ENCODE measurements around the gene HPX.

HPX gene

GRCh38 chr11:6437423-6437822 is 3.4 kb downstream of the HPX start:
- Histone ChIP-seq H3K4me3 (ENCODE audit: low read depth, low read length) (no peak overlapping the region), H3K27me3 (ENCODE audit: control insufficient read depth, insufficient read depth, low read length) (no peaks in the 10 kb centered on the region), H3K4me1 (ENCODE audit: control insufficient read depth, insufficient read depth, low read length) (peaks cover 2% of the 10 kb centered on the region), H3K9ac (ENCODE audit: low read depth, low read length) (no peak overlapping the region), H3K9me3 (ENCODE audit: control insufficient read depth, insufficient read depth, low read length) (no peaks in the 10 kb centered on the region), H3K36me3 (ENCODE audit: control insufficient read depth, insufficient read depth, low read length) (no peaks in the 10 kb centered on the region)

DNA sequence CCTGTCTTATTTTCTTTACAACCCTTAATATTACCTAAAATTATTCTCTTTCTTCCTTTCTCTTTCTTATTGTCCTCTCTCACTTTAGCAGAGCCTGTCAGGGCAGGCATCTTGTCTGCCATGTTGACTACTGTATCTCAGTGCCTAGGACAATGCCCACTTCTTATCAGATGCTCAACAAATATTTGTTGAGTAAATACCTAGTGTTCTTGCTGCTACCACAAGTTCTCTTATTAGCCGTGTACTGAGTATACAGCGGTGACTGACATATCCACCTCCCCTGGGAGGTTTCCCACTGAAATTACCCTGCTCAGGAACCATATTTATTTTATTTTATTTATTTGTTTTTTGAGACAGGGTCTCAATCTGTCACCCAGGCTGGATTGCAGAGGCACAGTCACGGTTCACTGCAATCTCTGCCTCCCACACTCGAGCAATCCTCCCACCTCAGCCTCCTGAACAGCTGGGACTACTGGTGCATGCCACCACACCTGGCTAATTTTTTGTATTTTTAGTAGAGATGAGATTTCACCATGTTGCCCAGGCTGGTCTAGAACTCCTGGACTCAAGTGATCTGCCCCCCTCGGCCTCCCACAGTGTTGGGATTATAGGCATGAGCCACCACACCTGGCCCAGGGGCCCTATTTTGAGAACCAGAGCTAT is 6.7 kb downstream of the HPX start:
- H3K9me3 ChIP-seq (ENCODE audit: control insufficient read depth, insufficient read depth, low read length): no peaks in the 10 kb centered on the region
- H3K4me1 ChIP-seq (ENCODE audit: control insufficient read depth, insufficient read depth, low read length): peaks cover under 1% of the 10 kb centered on the region
- no peak overlapping the region for H3K9ac ChIP-seq (ENCODE audit: low read depth, low read length)
- no peak overlapping the region for H3K4me3 ChIP-seq (ENCODE audit: low read depth, low read length)
- no peaks in the 10 kb centered on the region for H3K36me3 ChIP-seq (ENCODE audit: control insufficient read depth, insufficient read depth, low read length)
- H3K27me3 ChIP-seq (ENCODE audit: control insufficient read depth, insufficient read depth, low read length): no peaks in the 10 kb centered on the region

DNA sequence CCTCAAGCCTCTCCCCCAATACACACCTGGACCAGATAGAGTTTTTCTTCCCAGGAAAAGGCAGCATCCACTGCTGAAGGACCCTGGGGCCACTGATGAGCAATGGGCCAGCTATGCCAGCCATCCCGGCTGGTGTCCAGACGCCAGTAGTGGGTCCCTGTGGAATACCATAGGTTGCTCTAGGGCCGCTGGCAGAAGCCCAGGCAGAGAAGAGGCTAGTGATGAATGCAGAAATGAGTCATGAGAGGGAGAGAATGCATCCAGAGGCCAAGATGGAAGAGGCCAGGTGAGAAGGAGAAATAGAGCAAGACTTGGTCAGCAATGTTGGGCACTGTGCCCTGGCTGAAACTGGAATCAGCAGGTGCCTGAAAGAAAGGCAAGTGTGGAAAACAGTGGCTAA is 8.9 kb downstream of the HPX start:
- Histone ChIP-seq H3K9ac (ENCODE audit: low read depth, low read length) (no peak overlapping the region), H3K36me3 (ENCODE audit: control insufficient read depth, insufficient read depth, low read length) (no peaks in the 10 kb centered on the region), H3K4me1 (ENCODE audit: control insufficient read depth, insufficient read depth, low read length) (no peaks in the 10 kb centered on the region), H3K9me3 (ENCODE audit: control insufficient read depth, insufficient read depth, low read length) (no peaks in the 10 kb centered on the region), H3K27me3 (ENCODE audit: control insufficient read depth, insufficient read depth, low read length) (no peaks in the 10 kb centered on the region), H3K4me3 (ENCODE audit: low read depth, low read length) (no peak overlapping the region)

DNA sequence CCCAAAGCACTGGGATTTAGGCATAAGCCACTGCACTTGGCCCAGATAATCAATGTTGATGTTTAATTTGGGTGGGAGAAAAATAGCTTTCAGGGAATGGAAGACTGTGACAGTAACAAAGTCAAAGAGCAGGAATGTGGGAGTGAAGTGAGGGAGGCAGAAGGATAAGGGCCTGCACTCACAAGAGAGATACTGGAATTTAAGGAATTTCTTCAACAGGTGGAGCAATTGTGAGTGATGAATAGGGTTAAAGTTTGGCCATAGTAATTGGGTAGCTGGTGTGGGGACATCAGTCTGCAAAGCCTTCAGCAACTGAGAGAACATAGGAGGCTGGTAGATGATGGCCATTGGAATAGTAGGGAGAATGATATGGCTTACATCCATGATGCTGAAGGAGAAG is 13.3 kb downstream of the HPX start:
- no peaks in the 10 kb centered on the region for H3K36me3 ChIP-seq (ENCODE audit: control insufficient read depth, insufficient read depth, low read length)
- H3K9me3 ChIP-seq (ENCODE audit: control insufficient read depth, insufficient read depth, low read length): no peaks in the 10 kb centered on the region
- H3K9ac ChIP-seq (ENCODE audit: low read depth, low read length): no peak overlapping the region
- peaks cover 15% of the 10 kb centered on the region for H3K27me3 ChIP-seq (ENCODE audit: control insufficient read depth, insufficient read depth, low read length)
- H3K4me3 ChIP-seq (ENCODE audit: low read depth, low read length): no peak overlapping the region
- no peaks in the 10 kb centered on the region for H3K4me1 ChIP-seq (ENCODE audit: control insufficient read depth, insufficient read depth, low read length)

- H3K9ac ChIP-seq (ENCODE audit: low read depth, low read length): no peak overlapping the region
- H3K36me3 ChIP-seq (ENCODE audit: control insufficient read depth, insufficient read depth, low read length): no peaks in the 10 kb centered on the region
- no peaks in the 10 kb centered on the region for H3K9me3 ChIP-seq (ENCODE audit: control insufficient read depth, insufficient read depth, low read length)
- H3K4me1 ChIP-seq (ENCODE audit: control insufficient read depth, insufficient read depth, low read length): peaks cover 3% of the 10 kb centered on the region
- peaks cover 32% of the 10 kb centered on the region for H3K27me3 ChIP-seq (ENCODE audit: control insufficient read depth, insufficient read depth, low read length)
- no peak overlapping the region for H3K4me3 ChIP-seq (ENCODE audit: low read depth, low read length)
These were observed 20.1 kb downstream of the HPX start for GRCh38 chr11:6420677-6421076.

GRCh38 chr11:6419009-6419631 is 21.7 kb downstream of the HPX start, which contains the start of gene APBB1:
TSS of gene APBB1 (minus strand) at chr11:6419094. CDS start at chr11:6411347, 7,747 bp downstream.
- Histone ChIP-seq H3K9ac (ENCODE audit: low read depth, low read length) (no peak within 1 kb of the TSS), H3K9me3 (ENCODE audit: control insufficient read depth, insufficient read depth, low read length) (no peaks in the 10 kb centered on the region), H3K27me3 (ENCODE audit: control insufficient read depth, insufficient read depth, low read length) (peaks cover 30% of the 10 kb centered on the region), H3K4me3 (ENCODE audit: low read depth, low read length) (peak within 1 kb of the TSS; percentile 66), H3K4me1 (ENCODE audit: control insufficient read depth, insufficient read depth, low read length) (peaks cover 3% of the 10 kb centered on the region), H3K36me3 (ENCODE audit: control insufficient read depth, insufficient read depth, low read length) (no peaks in the 10 kb centered on the region)

- no peak overlapping the region for H3K9ac ChIP-seq (ENCODE audit: low read depth, low read length)
- no peaks in the 10 kb centered on the region for H3K9me3 ChIP-seq (ENCODE audit: control insufficient read depth, insufficient read depth, low read length)
- H3K27me3 ChIP-seq (ENCODE audit: control insufficient read depth, insufficient read depth, low read length): peaks cover 28% of the 10 kb centered on the region
- peak overlapping the region; percentile 66 for H3K4me3 ChIP-seq (ENCODE audit: low read depth, low read length)
- H3K4me1 ChIP-seq (ENCODE audit: control insufficient read depth, insufficient read depth, low read length): peaks cover 3% of the 10 kb centered on the region
- H3K36me3 ChIP-seq (ENCODE audit: control insufficient read depth, insufficient read depth, low read length): no peaks in the 10 kb centered on the region
These were observed 22.2 kb downstream of the HPX start for GRCh38 chr11:6418557-6419008.

DNA sequence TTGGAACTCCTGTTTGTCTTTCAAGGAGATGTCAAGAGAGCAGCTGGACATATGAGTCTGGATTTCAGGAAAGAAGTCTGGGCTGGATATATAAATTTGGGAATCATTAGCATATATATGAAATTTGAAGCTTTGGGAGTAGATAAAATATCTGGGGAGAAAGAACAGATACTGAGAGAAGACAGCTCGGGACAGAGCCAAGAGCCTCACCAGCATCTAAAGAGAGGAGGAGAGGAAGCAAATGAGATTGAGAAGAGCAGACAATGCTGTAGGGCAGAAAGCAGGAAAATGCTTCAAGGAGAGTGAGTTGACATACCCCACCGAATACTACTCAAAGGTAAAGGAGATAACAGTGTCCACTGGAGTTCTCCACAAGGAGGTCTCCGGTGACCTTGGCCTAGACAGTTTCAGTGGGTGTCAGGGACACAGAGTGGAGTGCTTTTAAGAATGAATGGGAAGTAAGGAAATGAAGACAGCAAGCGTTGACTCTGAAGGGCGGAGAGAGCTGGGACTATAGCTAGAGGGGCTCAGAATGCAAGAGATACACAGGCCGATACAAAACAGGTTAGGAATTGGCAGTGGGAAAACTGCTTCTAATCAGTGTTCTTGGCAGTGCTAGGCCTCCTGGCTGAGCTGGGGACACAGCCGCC is 22.8 kb downstream of the HPX start:
- Histone ChIP-seq H3K9ac (ENCODE audit: low read depth, low read length) (no peak overlapping the region), H3K4me1 (ENCODE audit: control insufficient read depth, insufficient read depth, low read length) (peaks cover 3% of the 10 kb centered on the region), H3K4me3 (ENCODE audit: low read depth, low read length) (peak overlapping the region; percentile 66), H3K27me3 (ENCODE audit: control insufficient read depth, insufficient read depth, low read length) (peaks cover 23% of the 10 kb centered on the region), H3K9me3 (ENCODE audit: control insufficient read depth, insufficient read depth, low read length) (no peaks in the 10 kb centered on the region), H3K36me3 (ENCODE audit: control insufficient read depth, insufficient read depth, low read length) (no peaks in the 10 kb centered on the region)

GRCh38 chr11:6415797-6416196 is 25.0 kb downstream of the HPX start:
- H3K4me1 ChIP-seq (ENCODE audit: control insufficient read depth, insufficient read depth, low read length): peaks cover 3% of the 10 kb centered on the region
- H3K4me3 ChIP-seq (ENCODE audit: low read depth, low read length): no peak overlapping the region
- peaks cover 15% of the 10 kb centered on the region for H3K27me3 ChIP-seq (ENCODE audit: control insufficient read depth, insufficient read depth, low read length)
- no peak overlapping the region for H3K9ac ChIP-seq (ENCODE audit: low read depth, low read length)
- no peaks in the 10 kb centered on the region for H3K36me3 ChIP-seq (ENCODE audit: control insufficient read depth, insufficient read depth, low read length)
- H3K9me3 ChIP-seq (ENCODE audit: control insufficient read depth, insufficient read depth, low read length): no peaks in the 10 kb centered on the region

GRCh38 chr11:6414874-6415328 is 25.9 kb downstream of the HPX start:
- no peaks in the 10 kb centered on the region for H3K9me3 ChIP-seq (ENCODE audit: control insufficient read depth, insufficient read depth, low read length)
- H3K9ac ChIP-seq (ENCODE audit: low read depth, low read length): no peak overlapping the region
- H3K4me1 ChIP-seq (ENCODE audit: control insufficient read depth, insufficient read depth, low read length): peaks cover 3% of the 10 kb centered on the region
- no peak overlapping the region for H3K4me3 ChIP-seq (ENCODE audit: low read depth, low read length)
- peaks cover 7% of the 10 kb centered on the region for H3K27me3 ChIP-seq (ENCODE audit: control insufficient read depth, insufficient read depth, low read length)
- H3K36me3 ChIP-seq (ENCODE audit: control insufficient read depth, insufficient read depth, low read length): peaks cover 2% of the 10 kb centered on the region

GRCh38 chr11:6413791-6414201 is 27.0 kb downstream of the HPX start:
- H3K27me3 ChIP-seq (ENCODE audit: control insufficient read depth, insufficient read depth, low read length): no peaks in the 10 kb centered on the region
- no peak overlapping the region for H3K9ac ChIP-seq (ENCODE audit: low read depth, low read length)
- H3K4me1 ChIP-seq (ENCODE audit: control insufficient read depth, insufficient read depth, low read length): peaks cover 3% of the 10 kb centered on the region
- H3K4me3 ChIP-seq (ENCODE audit: low read depth, low read length): no peak overlapping the region
- no peaks in the 10 kb centered on the region for H3K9me3 ChIP-seq (ENCODE audit: control insufficient read depth, insufficient read depth, low read length)
- peaks cover 2% of the 10 kb centered on the region for H3K36me3 ChIP-seq (ENCODE audit: control insufficient read depth, insufficient read depth, low read length)

DNA sequence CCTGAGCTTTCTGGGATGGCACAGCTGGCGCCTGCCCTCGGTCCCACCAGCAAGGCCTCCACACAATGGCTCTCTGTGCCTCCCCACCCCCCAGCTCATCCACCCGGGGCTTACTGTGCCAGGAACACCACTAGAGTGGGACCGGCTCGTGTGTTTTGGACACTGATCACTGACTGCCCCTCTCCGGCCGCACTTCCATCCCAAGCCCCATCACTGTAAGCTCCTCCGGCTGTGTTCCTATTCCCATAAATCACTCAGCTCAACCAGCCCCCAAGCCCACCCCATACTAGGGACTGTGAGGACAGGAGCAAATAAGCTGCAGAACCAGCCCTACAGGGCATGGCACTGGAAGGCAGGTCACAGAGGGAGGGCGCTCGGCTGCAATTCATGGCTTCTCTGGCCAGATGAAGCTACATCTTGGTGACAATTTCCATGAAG is 29.2 kb downstream of the HPX start:
- Histone ChIP-seq H3K9ac (ENCODE audit: low read depth, low read length) (no peak overlapping the region), H3K9me3 (ENCODE audit: control insufficient read depth, insufficient read depth, low read length) (no peaks in the 10 kb centered on the region), H3K4me3 (ENCODE audit: low read depth, low read length) (no peak overlapping the region), H3K27me3 (ENCODE audit: control insufficient read depth, insufficient read depth, low read length) (no peaks in the 10 kb centered on the region), H3K36me3 (ENCODE audit: control insufficient read depth, insufficient read depth, low read length) (peaks cover 2% of the 10 kb centered on the region), H3K4me1 (ENCODE audit: control insufficient read depth, insufficient read depth, low read length) (no peaks in the 10 kb centered on the region)
